Activated T-helper 1 cell treated with anti-CD3 and anti-CD28 coated beads, Interleukin-2, amount 50 U/mL, for 16 hours (primary cell): Measurements from ENCODE around the gene P2RX5.

Experiments
- DNase-seq, 2 donors: peaks; one replicate each; pipeline ENCODE4 v3.0.0-alpha.2; 2020; ENCODE audit warnings: low read depth in 1 of 2, low spot score in 1 of 2

P2RX5 gene

GRCh38 chr17:3681565-3681964, 14.4 kb downstream of the P2RX5 start:
- DNase-seq = no peak

GRCh38 chr17:3681057-3681456, 14.9 kb downstream of the P2RX5 start:
- no peak for DNase-seq

GRCh38 chr17:3679531-3680126, 16.3 kb downstream of the P2RX5 start:
- DNase-seq = no peak

GRCh38 chr17:3678821-3679530, 17.0 kb downstream of the P2RX5 start:
- no peak for DNase-seq

GRCh38 chr17:3678095-3678820, 17.7 kb downstream of the P2RX5 start:
- DNase-seq = no peak

- no peak for DNase-seq
Measured at GRCh38 chr17:3675886-3676285, 20.1 kb downstream of the P2RX5 start.

GRCh38 chr17:3672571-3672970, 23.4 kb downstream of the P2RX5 start:
- no peak for DNase-seq

GRCh38 chr17:3669548-3669947, 26.4 kb downstream of the P2RX5 start:
- DNase-seq = no peak

- DNase-seq = no peak
Measured at GRCh38 chr17:3669085-3669347, 26.9 kb downstream of the P2RX5 start.

- DNase-seq = peak; percentile 97 to 99
Measured at GRCh38 chr17:3668279-3669084, 27.5 kb downstream of the P2RX5 start, which contains the start of the genes EMC6 and TAX1BP3. TSS of gene EMC6 (plus strand) at chr17:3668812. CDS start at chr17:3669147, 335 bp downstream. TSS of gene TAX1BP3 (minus strand) at chr17:3668578. CDS start at chr17:3668526, 52 bp downstream.

- DNase-seq = no peak
Measured at GRCh38 chr17:3667366-3668278, 28.3 kb downstream of the P2RX5 start.

GRCh38 chr17:3666516-3666915, 29.4 kb downstream of the P2RX5 start:
- no peak for DNase-seq

GRCh38 chr17:3665834-3666233, 30.1 kb downstream of the P2RX5 start:
- DNase-seq = no peak

GRCh38 chr17:3663102-3664011, 32.6 kb downstream of the P2RX5 start:
- DNase-seq = no peak

GRCh38 chr17:3660311-3660891, 35.6 kb downstream of the P2RX5 start:
- DNase-seq = no peak

GRCh38 chr17:3659541-3660111, 36.3 kb downstream of the P2RX5 start:
- no peak for DNase-seq

- no peak for DNase-seq
Measured at GRCh38 chr17:3658784-3659449, 37.0 kb downstream of the P2RX5 start.
